GM12875 (cell line): ENCODE data around the gene C2CD3.

Experiments
- H3K4me3 ChIP-seq: one replicate; pipeline ENCODE4 v1.5.1; 2011; ENCODE audit warnings: low read depth, low read length, control low read depth
- TF ChIP-seq, protein P1 (sequence below): IDR thresholded peaks from 2 replicates; pipeline ENCODE4 v1.5.1; 2011; ENCODE audit warnings: low read depth, mild to moderate bottlenecking, control low read depth, inconsistent platforms, low read length, moderate library complexity, borderline replicate concordance; ENCODE audit not compliant: insufficient read depth

The C2CD3 gene

DNA sequence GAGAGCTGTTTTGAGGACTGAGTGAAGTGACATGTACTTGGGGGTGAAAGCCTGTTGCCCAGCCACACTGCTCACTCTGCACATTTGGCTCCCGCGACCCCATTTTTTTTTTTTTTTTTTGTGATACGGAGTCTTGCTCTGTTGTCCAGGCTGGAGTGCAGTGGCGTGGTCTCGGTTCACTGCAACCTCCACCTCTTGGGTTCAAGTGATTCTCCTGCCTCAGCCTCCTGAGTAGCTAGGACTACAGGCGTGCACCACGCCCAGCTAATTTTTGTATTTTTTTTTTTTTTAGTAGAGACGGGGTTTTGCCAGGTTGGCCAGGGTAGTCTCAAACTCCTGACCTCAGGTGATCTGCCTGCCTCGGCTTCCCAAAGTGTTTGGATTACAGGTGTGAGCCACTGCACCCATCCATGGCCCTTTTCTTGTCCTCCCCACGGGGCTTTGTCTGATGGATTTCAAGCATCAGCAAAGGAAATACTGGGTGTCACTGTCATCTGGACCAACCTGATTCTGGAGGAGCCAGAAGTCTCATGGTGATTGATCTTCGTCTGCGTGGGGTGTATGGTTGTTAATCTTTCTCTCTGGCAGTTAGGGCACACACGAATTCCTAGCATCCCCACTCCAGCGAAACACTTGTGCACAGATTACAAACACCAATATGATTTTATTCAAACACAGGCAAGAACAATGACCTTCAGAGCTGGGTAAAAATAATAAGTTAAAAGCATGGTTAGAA lies 158.6 kb downstream of the C2CD3 start:
- no peak overlapping the region for H3K4me3 ChIP-seq
- TF ChIP-seq, protein P1, sequence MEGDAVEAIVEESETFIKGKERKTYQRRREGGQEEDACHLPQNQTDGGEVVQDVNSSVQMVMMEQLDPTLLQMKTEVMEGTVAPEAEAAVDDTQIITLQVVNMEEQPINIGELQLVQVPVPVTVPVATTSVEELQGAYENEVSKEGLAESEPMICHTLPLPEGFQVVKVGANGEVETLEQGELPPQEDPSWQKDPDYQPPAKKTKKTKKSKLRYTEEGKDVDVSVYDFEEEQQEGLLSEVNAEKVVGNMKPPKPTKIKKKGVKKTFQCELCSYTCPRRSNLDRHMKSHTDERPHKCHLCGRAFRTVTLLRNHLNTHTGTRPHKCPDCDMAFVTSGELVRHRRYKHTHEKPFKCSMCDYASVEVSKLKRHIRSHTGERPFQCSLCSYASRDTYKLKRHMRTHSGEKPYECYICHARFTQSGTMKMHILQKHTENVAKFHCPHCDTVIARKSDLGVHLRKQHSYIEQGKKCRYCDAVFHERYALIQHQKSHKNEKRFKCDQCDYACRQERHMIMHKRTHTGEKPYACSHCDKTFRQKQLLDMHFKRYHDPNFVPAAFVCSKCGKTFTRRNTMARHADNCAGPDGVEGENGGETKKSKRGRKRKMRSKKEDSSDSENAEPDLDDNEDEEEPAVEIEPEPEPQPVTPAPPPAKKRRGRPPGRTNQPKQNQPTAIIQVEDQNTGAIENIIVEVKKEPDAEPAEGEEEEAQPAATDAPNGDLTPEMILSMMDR, result no peak

DNA sequence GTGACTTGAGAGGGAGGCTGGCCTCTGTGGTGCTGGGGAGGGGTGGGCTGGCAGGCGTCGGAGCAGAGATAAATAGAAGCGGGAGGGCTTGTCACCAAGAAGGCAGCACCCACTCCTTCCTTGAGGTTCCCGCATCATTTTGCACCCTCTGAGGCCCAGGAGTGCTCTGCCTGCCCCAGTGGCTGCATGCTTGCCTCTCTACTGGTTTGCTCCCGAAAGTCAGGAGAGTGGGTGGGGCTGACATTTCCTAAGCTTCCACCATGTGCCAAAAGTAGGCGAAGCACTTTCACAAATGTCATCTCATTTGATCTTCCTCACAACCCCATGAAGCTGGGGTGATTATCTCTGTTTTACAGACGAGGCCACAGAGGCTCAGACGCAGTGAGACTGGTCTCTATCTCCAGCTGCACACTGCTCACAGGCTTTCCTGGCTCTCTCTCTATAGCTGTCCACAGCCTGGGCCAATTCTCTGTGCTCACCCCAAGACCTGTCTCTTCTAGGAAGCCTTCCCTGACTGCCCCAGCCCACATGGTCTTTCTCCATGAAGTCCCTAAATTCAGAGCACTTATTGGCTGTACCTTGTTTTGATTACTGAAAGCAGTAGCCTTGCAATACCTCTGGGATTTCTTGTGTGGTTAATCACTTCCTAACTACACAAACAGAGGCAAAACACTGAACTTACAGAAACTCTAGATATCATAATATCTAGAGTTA lies 159.3 kb downstream of the C2CD3 start:
- TF ChIP-seq, protein P1, result no peak
- no peak overlapping the region for H3K4me3 ChIP-seq

DNA sequence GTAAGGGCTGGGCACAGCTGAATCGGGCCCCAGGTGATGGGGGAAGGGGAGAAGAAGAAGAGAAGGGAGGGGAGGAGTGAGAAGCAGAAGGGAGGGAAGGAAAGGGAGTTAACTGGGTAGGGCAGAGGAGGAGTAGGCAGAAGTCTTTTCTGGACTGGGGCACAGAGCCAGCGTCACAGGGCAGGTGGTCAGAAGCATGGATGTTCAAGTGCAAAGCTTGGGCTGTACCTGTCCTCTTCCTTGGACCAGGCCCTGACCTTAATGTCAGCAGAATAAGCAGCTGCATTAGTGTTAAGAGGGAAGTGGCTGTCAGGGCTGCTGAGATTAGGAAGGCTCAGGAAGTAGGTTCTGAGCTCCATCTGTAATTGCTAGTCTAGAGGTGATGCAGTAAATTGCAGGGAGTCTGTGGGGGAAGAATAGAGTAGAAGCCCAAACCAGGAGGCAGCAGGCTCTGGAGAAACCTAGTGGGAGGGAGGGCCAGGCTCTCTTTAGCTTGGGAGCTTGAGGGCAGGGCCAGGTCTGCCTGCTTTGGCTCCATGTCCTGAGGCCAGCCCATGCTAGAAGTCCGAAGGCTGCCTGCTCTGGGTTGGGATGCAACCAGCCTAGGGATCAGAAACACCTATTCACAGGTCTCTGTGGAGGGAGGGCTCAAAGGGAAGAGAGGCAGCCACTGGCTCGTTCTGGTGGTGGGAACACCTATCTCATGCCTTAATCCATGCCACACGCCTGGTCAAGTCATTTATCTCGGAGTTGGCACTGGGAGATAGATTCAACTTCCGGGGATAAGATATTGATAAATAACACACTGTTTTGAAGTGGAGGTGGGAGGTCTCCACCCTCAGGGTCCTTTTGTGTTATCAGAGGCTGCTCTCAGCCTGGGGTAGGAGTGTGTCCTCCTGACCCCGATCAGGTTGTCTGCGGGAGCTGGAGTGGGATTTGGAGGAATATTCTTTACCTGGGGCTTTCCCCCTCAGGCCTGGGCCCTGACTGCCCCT lies 160.2 kb downstream of the C2CD3 start:
- H3K4me3 ChIP-seq, result no peak overlapping the region
- TF ChIP-seq, protein P1, result no peak

DNA sequence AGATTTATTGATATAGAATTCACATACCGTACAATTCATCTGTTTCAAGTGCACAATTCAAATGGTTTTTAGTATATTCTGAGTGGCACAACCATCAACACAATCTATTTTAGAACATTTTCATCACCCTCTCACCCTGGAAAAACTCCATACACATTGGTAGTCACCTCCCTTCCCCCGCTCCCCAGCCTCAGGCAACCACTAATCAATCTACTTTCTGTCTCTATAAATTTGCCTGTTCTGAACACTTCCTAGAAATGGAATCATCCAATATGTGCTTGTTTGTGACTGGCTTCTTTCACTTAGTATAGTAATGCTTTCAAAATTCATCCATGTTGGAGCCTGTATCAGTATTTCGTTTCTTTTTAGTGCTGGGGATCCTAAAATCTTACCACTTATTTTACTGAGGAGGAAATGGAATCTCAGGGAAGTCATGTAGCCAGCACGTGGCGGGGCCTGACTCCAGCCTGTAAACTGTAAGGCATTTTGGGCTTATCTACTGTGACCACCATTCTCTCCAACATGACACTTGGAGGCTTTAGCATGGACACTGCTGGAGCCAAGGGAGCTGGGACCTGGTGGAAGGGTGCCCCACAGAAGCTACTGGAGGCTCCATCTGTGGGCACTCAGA lies 161.0 kb downstream of the C2CD3 start:
- H3K4me3 ChIP-seq, result no peak overlapping the region

DNA sequence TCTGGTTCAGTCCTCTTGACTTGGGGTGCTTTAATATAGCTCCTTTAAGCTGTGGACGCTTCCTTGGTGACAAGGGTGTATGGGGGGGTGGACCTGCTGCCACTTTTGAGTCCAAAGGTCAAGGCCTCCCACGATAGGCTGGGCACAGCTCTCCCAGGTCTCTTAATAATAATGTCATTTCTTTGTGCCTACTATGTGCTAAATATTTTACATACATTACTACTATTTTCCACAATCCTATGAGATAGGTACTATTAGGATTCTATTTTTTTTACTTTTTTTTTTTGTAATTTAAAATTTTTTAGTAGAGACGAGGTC lies 161.6 kb downstream of the C2CD3 start:
- TF ChIP-seq, protein P1, result no peak
- no peak overlapping the region for H3K4me3 ChIP-seq

More for the DNA sequence above, 161.0 kb downstream of the C2CD3 start:
- TF ChIP-seq, protein P1, result no peak

DNA sequence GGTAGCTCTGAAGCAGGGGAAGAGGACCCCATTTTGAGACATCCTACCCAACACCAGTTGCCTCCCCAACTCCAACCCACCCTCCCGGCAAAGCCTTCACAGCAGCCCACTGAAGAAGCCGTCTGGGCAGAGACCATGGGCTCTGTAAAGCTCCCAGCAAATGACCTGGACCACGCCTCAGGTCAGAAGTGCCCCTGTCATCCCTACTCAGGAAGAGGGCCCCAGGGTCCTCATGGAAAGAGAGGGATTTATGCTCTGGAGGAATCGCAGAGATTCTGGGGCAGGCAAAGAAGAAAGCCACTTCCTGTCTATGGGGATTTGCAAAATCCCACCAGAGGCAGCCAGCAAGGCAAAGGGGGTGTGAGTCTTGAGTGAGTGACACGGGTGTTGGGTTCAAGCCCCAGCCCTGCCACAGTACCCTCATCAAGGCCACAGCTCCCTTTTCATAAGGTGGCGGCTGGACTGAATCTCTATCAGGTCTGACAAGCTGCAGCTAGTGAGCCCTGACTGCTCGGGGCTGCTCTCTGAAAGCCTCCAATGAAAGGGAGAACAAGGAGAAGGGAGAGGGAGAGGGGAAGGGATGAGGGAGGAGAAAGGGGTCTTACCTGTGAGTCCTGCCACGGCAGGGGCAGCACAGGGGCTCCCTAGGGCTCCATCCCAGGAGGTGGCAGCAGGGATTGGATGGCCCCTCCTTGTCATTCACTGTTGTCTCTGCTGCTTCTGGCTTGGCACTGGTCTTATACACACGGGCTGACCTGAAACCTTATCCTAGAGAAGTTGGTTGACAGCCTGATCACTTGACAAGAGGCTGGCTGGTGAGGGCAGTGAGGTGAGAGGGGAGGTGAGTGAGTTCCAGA lies 162.2 kb downstream of the C2CD3 start, which contains the start of gene UCP3:
UCP3 (minus strand) TSS at position 713 of the 857 bp plus-strand sequence. CDS start 2,043 bp downstream, outside the sequence.
- H3K4me3 ChIP-seq, result no peak within 1 kb of the TSS
- TF ChIP-seq, protein P1, result no peak
